ENCODE data around the gene GRIA3. TPM values are rescaled to one million over a fixed set of nuclear protein-coding genes. Genes with fewer than 3 reads are reported as not detected.
"Not testable (repeated sequence)": the region's sequence is repeated elsewhere in the genome, so short reads cannot be mapped to it uniquely, and the experiment has no call there.

GRIA3 gene
- polyA plus RNA-seq, 4 donors, result 1.9 to 3.1 (median 2.4) TPM

GRCh38 chrX:123513585-123514278, 329.7 kb downstream of the GRIA3 start:
- DNase-seq (ENCODE audit: low read depth in 4 of 4, low spot score in 3 of 4), result no peak

- DNase-seq (ENCODE audit: low read depth in 4 of 4, low spot score in 3 of 4), result not testable (repeated sequence)
These were observed 330.2 kb downstream of the GRIA3 start for GRCh38 chrX:123514279-123514640.

- no peak for DNase-seq (ENCODE audit: low read depth in 4 of 4, low spot score in 3 of 4)
These were observed 334.7 kb downstream of the GRIA3 start for GRCh38 chrX:123518791-123519190.

GRCh38 chrX:123525123-123525725, 341.1 kb downstream of the GRIA3 start:
- DNase-seq (ENCODE audit: low read depth in 4 of 4, low spot score in 3 of 4), result no peak

- not testable (repeated sequence) for DNase-seq (ENCODE audit: low read depth in 4 of 4, low spot score in 3 of 4)
These were observed 346.6 kb downstream of the GRIA3 start for GRCh38 chrX:123530726-123531125.
